Stimulated activated CD4-positive, alpha-beta T cell treated with anti-CD3 and anti-CD28 coated beads, TNF-alpha, amount 100 ng/mL, for 4 hours (primary cell): Measurements from ENCODE around the gene SCN8A.
"Not testable (repeated sequence)": the region's sequence is repeated elsewhere in the genome, so short reads cannot be mapped to it uniquely, and the experiment has no call there.

Experiments used
- DNase-seq, 3 experiments: peaks; one replicate each; pipeline ENCODE4 v3.0.0-alpha.2; 2020; ENCODE audit warnings: low read depth in 3 of 3

The SCN8A gene

GRCh38 chr12:51622564-51622963, 31.5 kb downstream of the SCN8A start:
- DNase-seq: no peak

GRCh38 chr12:51625370-51625769, 34.3 kb downstream of the SCN8A start:
- DNase-seq: no peak

- DNase-seq: no peak
Observed at GRCh38 chr12:51626115-51626514, 35.1 kb downstream of the SCN8A start.

- no peak for DNase-seq
Observed at GRCh38 chr12:51626629-51627028, 35.6 kb downstream of the SCN8A start.

GRCh38 chr12:51630256-51630880, 39.3 kb downstream of the SCN8A start:
- no peak for DNase-seq

GRCh38 chr12:51630986-51631385, 40.0 kb downstream of the SCN8A start:
- no peak for DNase-seq

- DNase-seq: no peak
Observed at GRCh38 chr12:51631591-51631990, 40.6 kb downstream of the SCN8A start.

- DNase-seq: no peak
Observed at GRCh38 chr12:51632623-51633022, 41.6 kb downstream of the SCN8A start.

GRCh38 chr12:51635346-51635745, 44.3 kb downstream of the SCN8A start:
- no peak for DNase-seq

- DNase-seq: no peak
Observed at GRCh38 chr12:51636581-51636980, 45.5 kb downstream of the SCN8A start.

- no peak for DNase-seq
Observed at GRCh38 chr12:51636986-51637385, 46.0 kb downstream of the SCN8A start.

GRCh38 chr12:51639361-51639760, 48.3 kb downstream of the SCN8A start:
- no peak for DNase-seq

- DNase-seq: no peak
Observed at GRCh38 chr12:51642286-51642685, 51.3 kb downstream of the SCN8A start.

GRCh38 chr12:51643951-51644350, 52.9 kb downstream of the SCN8A start:
- no peak for DNase-seq

GRCh38 chr12:51644691-51645090, 53.7 kb downstream of the SCN8A start:
- not testable (repeated sequence) for DNase-seq

- DNase-seq: no peak
Observed at GRCh38 chr12:51645961-51646360, 54.9 kb downstream of the SCN8A start.

GRCh38 chr12:51647647-51648046, 56.6 kb downstream of the SCN8A start:
- no peak for DNase-seq

- DNase-seq: no peak
Observed at GRCh38 chr12:51653431-51653830, 62.4 kb downstream of the SCN8A start.

- no peak for DNase-seq
Observed at GRCh38 chr12:51661199-51661598, 70.2 kb downstream of the SCN8A start.

GRCh38 chr12:51661836-51662235, 70.8 kb downstream of the SCN8A start:
- DNase-seq: no peak

- DNase-seq: no peak
Observed at GRCh38 chr12:51662728-51663154, 71.7 kb downstream of the SCN8A start.

- no peak for DNase-seq
Observed at GRCh38 chr12:51663390-51663789, 72.4 kb downstream of the SCN8A start.

- DNase-seq: no peak
Observed at GRCh38 chr12:51666696-51667095, 75.7 kb downstream of the SCN8A start.

- no peak for DNase-seq
Observed at GRCh38 chr12:51667269-51667668, 76.2 kb downstream of the SCN8A start.
